NCI-H2081 treated with DMSO at 0.1 percent for 48 hours (cell line): ENCODE data around the gene PTPRK.

Experiments used
- DNase-seq: peaks from one replicate; lab custom pipeline; 2025; lab: John Stamatoyannopoulos, UW

Gene PTPRK

GRCh38 chr6:128179876-128180438, 340.4 kb downstream of the PTPRK start:
- DNase-seq = no peak

- no peak for DNase-seq
These were observed 345.7 kb downstream of the PTPRK start for GRCh38 chr6:128174724-128175123.

DNA sequence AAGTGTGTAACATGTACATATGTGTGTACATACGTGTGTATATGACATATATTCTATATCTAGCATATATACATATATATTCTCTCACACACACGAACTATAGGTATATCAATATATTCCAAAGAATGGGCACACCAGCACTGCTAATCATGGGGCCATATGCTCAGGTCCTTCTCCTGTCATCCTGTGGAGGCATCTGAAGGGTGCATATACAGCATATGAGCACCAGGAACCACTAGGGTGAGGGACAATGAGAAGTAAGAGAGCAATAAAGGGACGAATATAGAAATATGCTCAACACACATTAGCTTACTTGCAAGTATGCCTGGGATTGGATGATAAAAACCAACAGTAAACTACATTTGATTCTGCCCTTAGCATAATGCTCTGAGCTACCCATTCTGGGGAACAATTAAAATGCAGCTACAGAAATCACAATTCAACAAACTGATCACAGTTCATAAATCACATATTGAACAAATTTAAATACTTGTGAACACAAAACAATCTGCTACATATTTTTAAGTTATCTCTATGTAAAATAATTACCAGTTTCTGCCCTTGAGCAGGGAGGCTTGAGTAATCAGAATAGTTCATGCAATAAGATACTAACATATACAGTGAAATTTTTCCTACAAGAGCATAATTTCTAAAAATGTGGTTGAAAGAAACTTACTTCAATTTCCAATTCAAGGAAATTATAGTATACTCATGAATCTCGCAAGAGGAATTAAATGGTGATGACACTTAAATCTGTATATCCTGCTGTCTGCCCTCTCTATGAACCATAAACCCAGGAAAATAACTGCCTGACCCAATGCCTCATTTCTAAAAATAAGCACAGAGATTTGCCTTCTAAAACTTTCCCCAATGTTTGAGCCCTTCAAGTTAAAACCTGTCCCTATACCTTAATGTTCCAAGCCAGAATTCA, 347.4 kb downstream of the PTPRK start:
- DNase-seq = no peak

DNA sequence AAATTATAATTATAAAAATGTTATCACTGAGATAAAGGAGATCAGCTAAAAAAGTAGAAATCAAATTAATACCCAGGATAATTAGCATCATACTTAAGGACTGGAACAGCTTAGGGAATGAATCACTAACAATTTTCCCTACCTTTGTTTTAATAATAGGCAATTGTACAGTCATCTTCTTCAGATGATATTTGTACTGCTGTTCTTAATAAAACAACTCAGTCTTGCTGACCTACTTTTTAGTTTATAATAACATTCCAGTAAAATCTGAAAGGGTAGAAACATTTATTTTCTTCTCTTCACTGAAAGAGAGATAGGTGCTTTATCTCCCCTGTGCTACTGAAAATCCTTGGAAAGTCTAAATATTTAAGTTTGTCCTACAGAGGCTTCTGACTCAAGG, 348.3 kb downstream of the PTPRK start:
- DNase-seq = no peak

DNA sequence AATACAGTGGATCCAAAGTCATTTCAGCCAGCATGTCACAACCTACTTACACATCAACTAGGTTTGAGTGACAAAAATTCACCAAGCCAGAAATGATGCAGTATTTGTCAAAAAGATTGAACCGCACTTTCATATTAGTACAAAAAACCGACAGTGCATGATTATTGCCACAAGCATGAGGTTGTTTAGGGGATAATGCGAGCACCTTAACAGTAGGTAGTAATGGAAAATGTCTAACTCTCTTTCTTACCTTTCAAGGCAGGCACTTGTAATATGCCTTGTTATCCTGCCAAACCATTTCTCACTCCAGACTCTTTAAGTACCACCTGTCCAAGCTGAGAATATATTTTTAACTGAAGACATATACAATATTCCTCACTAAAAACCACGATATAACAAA, 349.2 kb downstream of the PTPRK start:
- DNase-seq = no peak

DNA sequence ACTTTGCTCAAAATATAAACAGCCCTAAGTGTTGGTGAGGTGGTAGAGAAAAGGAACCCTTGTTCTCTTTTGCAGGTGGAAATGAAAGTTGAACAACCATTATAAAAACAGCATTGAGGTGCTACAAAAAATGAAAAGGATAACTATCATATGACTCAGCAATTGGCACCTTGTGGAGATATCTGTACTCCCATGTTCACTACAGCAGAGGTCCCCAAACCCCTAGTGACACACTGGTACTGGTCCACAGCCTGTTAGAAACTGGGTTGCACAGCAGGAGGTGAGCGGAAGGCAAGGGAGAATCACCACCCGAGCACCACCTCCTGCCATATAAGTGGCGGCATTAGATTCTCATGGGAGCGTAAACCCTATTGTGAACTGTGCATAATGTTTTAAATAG, 352.2 kb downstream of the PTPRK start:
- no peak for DNase-seq

DNA sequence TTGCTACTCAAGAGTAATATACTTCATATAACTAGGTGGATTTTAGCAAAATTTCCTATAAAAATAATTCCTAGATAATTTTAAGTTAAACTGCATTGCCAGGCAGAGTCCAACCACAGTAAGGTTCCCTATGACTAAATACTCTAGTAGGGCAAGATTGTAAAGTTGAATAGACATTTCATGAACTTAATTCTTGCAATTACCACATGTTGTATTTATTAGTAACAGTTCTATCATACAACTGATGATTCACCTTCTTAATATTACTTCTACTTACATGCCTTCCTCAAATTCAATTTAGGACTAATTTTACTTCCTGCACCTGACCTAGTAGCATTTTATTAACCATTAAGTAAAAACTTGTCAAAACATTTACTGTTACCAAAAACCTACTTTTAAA, 352.8 kb downstream of the PTPRK start:
- no peak for DNase-seq

- DNase-seq = no peak
These were observed 356.1 kb downstream of the PTPRK start for GRCh38 chr6:128164254-128164653.

GRCh38 chr6:128162423-128162822, 358.0 kb downstream of the PTPRK start:
- DNase-seq = no peak

DNA sequence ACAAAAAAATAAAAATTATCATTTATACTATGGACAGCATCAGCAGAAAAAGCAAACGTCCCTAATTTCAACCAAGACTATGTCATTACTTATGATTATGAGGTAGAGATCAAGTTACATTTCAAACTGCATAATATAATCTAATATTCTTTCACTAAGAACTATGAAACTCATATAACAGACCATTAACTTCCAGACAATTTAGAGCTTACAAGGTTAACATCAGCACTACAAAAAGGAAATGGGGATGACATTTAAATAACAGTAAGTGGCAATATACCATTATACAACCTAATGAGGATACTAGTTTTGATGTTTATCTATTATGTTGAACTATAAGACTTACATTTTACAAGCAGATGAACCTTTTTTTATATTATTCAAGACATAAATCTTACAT, 358.6 kb downstream of the PTPRK start:
- no peak for DNase-seq

DNA sequence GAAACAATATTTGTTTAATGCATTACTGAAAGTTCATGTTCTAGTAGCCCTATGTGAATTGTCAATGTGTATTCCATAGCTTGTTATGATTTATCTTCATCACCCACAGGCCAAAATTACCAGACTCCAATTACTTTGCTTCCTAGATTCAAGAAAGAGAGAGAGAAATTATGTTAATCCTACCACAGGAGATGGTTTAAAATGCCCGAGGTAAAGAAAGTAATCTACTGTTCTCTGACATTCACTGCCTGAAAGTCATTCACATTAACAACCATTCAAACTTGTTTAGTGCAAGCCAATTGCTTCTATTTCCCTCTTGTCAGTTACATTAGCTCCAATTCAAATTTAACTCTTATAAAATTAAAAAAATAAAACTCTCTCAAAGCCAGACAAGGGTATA, 359.1 kb downstream of the PTPRK start:
- no peak for DNase-seq

- DNase-seq = no peak
These were observed 361.9 kb downstream of the PTPRK start for GRCh38 chr6:128158496-128158895.

DNA sequence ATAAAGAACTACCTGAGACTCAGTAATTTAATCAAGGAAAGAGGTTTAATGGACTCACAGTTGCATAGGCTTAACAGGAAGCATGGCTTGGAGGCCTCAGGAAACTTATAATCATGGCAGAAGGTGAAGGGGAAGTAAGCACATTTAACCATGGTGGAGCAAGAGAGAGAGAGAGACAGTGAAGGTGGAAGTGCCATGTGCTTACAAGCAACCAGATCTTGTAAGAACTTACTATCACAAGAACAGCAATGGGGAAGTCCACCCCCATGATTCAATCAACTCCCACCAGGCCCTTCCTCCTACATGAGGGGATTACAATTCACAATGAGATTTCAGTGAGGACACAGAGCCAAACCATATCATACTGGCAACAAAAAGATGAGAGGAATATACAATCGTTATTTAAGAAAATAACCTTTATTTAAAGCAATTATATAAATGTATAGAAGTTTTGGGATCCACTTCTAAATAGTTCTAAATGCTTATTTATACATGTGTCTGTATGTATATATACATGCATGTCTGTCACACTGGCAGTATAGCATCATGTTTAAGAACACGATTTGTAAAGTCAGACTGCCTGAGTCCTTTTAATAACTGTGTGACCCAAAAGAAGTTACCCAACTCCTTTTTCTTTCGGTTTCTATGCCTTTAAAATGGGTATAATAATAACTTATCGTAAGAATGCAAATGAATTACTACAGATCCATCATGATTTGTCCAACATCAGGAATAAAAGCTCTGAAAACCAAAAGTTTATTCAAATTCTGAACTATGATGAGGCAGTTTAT, 363.9 kb downstream of the PTPRK start:
- DNase-seq = no peak

DNA sequence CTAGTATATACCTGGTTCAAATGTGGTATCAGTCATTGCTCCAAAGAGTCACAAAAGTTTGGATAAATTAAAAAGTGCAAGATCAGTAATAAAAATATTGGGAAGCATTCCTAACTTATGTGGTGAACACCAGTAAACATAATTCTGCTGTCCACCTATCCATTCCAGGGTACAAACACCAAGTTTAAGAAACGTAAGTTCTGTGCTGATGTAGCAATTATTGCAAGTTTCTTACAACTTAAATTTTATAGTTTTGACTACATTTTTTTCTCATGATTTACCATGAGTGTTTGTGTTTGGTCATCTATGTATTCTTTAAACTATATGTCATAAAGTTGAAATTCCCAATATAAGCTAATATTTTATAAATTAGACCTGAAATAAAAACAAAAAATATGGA, 364.6 kb downstream of the PTPRK start:
- DNase-seq = no peak

GRCh38 chr6:128152551-128152950, 367.8 kb downstream of the PTPRK start:
- DNase-seq = no peak

DNA sequence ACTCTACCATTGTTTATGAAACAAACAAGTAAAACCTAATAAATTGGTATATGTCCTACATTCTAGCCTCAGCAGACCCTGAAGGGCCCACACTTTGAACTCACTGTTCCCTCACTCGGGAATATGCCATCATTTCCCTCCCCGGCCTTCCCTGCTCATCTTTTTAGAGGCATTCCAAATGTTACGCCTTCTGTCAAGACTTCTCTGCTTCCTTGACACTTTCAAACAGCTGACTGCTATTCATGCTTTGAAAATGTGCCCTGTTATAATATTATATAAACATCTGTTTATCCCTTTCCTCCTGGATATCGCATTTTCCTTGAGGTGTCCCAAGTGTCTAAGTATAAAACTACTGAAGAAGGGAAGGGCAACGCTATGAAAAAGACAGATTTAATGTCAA, 370.0 kb downstream of the PTPRK start:
- no peak for DNase-seq

- DNase-seq = no peak
These were observed 370.6 kb downstream of the PTPRK start for GRCh38 chr6:128149796-128150195.

- no peak for DNase-seq
These were observed 376.1 kb downstream of the PTPRK start for GRCh38 chr6:128144320-128144719.

DNA sequence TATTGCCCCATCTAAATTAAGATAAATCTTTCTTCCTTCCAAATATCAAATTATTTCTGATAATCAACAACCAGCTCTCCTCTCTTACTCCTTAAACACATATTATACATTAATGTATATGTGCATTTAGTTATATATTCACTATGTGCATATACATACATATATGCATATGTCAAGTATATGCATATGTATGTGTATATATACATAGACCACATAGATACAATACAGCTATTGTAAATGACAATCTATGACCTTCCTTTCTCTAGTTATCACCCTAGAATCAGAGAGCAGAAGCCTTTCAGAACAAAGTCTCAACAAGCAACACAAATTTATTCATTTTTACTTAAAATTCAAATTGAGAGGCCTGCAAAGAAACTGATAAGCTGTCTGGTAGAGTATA, 378.5 kb downstream of the PTPRK start:
- DNase-seq = no peak

GRCh38 chr6:128139519-128139918, 380.9 kb downstream of the PTPRK start:
- no peak for DNase-seq

DNA sequence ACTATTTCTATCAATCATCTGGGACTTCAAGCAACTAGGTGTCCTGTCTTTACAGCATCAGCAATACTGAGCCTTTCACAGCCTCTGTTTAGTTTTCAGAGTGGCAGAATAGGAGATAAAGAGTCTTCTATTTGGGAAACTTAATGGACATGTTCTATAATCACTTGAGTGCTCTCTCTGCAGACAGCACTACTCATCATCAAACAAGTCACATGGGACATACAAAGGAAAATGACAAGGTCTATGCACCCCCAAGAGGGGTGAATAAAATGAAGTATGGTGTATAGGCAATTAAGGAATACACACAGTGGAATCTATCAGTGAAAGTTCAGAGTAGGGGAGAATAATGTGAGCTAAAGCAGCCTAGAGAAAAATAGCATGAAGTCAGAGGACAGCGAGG, 381.7 kb downstream of the PTPRK start:
- DNase-seq = no peak

DNA sequence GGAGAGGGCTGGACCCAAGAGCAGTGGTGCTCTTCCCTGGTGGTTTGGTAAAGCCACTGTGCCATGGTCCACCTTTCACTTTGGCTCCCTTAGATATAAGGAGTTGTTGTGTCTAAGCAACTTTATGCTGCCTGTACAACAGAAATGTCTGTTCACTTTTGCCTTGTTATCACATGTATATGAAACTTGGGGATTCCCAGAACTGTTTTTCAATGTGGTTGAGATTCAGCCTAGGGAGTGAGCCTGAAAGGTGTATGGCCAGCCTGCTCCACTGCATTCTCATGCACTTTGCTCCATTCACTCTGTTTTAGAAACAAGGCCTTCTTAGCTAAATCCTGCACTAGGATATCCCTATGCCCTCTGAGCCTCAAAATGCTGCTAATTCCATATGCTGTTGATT, 385.1 kb downstream of the PTPRK start:
- DNase-seq = no peak

- DNase-seq = no peak
These were observed 388.8 kb downstream of the PTPRK start for GRCh38 chr6:128131566-128131965.
